T-helper 2 cell (primary cell): Measurements from ENCODE around the gene GFY.
"Not testable (repeated sequence)": the region's sequence is repeated elsewhere in the genome, so short reads cannot be mapped to it uniquely, and the experiment has no call there.

Experiments
- DNase-seq, 5 experiments: peaks; one replicate each; pipeline versions ENCODE4 v3.0.0 to v3.0.0-alpha.2; 2012 to 2022

Gene GFY

DNA sequence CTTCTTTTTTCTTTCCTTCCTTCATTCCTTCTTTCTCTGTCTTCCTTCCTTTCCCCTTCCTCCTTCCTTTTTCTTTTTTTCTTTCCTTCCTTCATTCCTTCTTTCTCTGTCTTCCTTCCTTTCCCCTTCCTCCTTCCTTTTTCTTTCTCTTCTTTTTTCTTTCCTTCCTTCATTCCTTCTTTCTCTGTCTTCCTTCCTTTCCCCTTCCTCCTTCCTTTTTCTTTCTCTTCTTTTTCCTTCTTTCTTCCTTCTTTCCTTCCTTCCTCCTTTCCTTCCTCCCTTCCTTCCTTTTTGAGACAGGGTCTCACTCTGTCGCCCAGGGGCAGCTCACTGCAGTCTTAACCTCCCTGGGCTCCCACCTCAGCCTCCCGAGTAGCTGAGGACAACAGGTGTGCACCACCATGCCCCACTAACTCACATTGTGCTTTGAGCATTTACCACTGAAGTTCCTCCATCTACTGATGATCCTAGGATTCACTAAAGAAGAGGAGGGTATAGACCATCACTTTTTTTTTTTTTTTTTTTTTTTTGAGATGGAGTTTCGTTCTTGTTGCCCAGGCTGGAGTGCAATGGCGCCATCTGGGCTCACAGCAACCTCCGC lies 19.0 kb downstream of the GFY start:
- not testable (repeated sequence) for DNase-seq

DNA sequence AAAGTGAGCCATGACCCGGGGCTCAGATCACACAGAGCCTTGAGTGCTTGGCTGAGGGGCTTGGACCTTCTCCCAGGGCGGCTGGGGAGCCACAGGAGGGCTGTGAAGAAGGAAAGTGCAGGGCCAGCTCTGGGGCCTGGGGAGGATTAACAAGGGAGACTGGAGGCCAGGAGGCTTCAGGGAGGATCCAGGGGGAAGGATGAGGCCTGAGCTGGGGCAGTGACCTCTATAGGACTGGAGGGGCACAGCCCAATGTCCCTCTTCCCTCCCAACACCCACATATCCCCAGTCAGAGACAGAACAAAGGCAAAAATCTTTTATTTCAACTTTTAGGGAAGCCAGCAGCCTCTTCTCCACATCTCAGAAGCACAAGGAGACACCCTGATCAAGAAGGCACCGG lies 20.8 kb downstream of the GFY start:
- DNase-seq, result no peak

DNA sequence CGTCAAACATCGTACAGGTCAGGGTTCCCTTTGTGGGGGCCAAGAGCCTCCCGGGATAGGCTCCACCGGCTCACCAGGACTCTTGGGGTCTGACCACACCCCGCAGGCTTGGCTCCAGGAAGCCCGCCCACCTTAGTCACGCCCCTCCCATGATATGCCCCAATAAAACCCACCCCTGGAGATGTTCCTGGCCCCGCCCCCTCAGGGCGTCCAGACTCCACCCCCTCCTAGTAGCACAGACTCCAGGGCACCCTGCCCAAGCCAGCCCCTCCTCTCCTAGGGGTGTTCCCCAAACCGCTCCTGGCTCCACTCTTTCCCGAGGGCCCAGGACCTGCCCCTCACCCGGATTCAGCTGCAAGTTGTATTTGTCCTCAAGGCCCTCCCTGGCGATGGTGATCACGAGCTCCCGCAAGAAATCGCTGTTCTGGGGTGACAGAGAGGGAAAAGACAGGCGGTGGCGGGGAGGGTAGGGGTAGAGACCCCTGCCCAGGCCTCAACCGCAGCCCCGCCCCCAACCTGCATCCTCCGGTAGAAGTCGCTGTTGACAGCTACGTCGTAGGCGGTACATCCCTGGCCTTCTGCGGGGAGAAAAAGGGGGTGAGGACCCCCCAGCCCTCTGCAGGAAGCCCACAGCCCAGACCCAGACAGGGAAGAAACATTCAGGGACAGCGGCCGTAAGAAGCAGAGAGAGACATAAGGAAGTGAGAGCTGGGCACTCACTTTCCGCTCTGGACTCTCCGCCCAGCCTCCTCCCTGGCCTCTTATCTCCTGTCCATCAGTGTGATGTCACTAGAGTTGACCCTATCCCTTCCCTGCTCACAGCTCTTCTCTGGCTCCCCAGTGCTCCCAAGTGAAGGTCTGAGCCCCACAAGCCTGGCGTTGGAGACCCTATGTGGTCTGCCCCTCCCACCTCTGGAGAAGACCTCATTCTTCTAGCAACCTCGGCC lies 22.6 kb downstream of the GFY start:
- peak in 1 of 5 experiments; percentile 26 for DNase-seq

DNA sequence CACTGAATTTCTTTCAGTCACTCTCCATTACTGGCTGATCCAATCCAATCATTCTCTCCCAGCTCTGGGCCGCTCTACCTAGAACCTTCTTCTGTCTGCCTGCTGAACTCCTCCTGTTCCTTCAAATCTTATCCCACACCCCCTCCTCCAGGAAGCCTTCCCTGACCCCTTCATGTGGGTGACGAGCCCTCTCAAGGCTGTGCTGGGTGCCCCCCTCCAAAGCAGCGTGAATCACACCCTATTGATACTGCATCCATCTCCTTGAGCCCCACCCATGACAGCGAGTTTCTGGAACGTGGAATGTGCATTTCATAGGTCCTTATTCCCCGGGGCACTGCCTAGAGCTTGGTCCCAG lies 23.2 kb downstream of the GFY start:
- no peak for DNase-seq

DNA sequence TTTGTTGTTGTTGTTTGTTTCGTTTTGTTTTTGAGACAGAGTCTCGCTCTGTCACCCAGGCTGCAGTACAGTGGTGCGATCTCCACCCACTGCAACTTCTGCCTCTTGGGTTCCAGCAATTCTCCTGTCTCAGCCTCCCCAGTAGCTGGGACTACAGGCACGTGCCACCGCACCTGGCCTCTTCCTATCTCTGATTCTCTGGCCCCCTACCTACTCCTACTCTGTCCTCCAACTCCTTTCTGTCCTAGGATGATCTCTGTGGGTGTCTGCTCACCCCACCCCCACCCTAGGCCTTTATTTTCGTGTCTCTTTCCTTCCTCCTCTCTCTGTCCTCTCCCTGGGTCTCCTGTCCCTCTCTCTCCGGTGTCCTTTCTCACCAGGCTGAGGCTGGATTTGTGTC lies 25.2 kb downstream of the GFY start:
- DNase-seq, result no peak

DNA sequence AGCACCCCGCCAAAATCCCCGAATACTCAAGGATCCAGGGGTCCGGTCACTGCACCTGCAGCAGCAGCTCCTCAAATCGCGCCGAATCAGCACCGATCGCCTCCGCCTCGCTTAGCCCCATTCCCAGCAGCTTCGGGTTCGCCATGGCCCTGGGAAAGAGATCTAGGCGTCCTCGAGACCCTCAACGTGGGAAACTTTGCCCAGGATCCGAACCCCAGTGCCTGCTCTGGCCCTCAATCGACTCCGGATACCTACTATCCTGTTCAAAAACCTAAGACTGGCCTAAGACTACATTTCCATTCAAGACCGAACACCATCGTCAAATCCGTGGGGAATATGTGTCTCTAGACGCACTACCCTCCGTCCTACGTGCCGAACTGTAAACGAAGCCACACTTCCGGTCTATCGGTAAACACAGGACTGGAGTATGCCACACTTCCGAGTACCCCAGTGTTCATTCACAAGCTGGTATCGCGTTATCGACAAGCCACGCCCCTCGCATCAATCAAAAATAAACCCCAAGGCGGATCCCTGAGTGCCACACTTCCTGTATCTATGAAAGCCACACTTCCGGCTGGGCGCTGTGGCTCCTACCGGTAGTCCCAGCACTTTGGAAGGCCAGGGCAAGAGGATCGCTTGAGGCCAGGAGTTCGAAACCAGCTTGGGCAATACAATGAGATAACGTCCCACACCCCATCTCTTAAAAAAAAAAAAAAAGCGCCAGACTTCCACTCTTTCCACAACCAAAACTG lies 26.4 kb downstream of the GFY start, which contains the start of gene PIH1D1:
Gene PIH1D1 (minus strand): TSS at position 385 of the 752 bp plus-strand sequence. CDS start 240 bp downstream, at position 145.
- peak; percentile 67 to 99 (median 90) for DNase-seq

DNA sequence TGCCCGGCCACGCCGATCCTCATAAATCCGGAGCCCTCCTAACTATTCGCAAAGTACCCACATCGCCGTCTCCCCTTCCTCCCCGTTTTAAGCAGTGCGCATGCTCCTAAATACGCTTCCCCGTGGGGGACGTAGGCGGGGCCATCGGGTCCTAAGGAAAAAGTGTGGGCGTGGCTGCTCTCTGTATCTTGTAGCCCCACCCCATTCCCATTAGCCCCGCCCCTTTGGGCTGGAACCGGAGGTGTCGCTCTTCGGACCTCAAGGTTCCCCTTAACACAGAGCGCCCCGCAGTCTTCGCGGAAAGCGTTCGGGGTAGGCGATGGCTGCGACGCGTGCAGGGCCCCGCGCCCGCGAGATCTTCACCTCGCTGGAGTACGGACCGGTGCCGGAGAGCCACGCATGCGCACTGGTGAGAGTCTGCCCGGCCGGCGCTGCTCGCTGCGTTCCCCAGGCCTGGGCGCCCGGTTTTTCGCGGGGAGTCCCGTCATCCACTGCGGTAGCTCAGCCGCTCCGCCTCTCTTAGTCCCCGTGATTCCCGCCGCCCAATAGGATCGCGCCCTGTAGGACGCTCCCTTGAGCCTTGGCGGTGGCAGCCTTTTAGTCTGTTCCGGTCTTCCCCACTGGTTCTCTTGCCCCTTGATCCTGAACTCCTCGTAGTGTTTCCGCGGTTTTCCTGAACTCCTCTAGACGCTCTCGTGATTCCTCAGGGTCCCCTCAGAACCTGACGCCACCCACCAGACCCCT lies 28.0 kb downstream of the GFY start, which contains the start of gene ALDH16A1:
Gene ALDH16A1 (plus strand): TSS at position 213 of the 744 bp plus-strand sequence. CDS start 107 bp downstream, at position 320.
- DNase-seq, result peak; percentile 95 to 99 (median 98)

DNA sequence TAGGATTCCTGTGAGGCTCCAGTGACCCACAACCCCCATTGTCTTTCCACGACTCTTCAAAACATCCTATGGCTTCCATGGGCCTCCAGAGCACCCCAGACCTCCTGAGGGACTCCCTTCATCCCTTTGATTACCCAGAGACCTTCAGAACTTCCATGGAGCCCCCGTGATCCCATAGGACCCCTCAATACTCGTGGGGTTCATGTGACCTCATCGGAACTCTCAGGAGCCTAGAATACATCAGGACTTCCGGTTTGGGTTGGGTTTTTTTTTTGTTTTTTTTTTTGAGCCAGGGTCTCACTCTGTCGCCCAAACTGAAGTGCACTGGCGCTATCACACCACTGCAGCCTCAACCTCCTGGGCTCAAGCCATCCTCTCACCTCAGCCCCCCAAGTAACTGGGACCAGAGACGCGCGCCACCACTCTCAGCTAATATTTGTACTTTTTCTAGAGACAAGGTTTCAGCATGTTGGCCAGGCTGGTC lies 28.6 kb downstream of the GFY start:
- no peak for DNase-seq

DNA sequence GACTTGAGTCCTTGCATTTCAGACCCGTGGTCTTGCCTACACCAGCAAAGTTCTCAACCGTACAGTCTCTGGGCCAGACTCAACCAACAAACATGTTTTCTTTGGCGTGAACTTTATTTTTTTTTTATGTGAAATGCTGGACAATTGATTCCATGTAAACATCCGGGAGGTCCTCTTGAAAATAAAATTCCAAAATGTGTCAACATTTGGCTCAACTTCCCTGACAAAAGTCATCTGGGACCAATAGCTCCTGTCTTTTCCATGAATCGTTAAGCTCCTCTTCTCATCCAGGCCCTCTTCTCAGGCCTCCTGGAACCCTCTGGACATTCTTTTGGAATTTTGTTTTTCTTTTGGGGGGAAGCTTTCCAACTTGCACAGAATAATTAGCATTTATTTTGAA lies 30.6 kb downstream of the GFY start:
- no peak for DNase-seq

DNA sequence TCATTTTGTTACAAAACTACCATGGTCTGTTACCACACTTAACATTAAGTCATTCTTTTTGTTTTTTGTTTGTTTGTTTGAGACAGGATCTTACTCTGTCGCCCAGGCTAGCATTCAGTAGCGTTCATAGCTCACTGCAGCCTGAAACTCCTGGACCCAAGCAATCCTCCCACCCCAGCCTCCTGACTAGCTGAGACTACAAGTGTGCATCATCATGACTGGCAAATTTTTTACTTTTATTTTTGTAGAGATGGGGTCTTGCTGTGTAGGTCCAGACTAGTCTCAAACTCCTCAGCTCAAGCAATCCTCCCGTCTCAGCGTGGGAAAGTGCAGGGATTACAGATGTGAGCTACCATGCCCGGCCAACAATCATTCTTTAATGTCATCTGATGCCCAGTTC lies 31.1 kb downstream of the GFY start:
- no peak for DNase-seq

DNA sequence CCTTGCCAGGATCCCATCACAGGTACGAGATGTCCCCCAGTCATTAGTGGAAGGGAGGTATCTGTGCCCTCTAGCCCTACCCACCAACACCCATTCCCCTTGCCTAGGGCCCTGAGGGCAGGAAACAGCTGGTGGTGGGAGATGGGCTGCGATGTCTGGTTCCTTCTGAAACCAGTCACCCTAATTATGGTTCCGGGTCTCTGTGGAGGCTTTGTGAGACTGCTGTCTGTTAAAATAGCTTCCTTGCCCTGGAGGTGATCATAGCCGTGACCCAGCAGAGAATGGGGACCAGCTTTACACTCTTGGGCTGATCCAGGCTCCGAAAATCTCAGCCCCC lies 33.3 kb downstream of the GFY start:
- DNase-seq, result no peak

DNA sequence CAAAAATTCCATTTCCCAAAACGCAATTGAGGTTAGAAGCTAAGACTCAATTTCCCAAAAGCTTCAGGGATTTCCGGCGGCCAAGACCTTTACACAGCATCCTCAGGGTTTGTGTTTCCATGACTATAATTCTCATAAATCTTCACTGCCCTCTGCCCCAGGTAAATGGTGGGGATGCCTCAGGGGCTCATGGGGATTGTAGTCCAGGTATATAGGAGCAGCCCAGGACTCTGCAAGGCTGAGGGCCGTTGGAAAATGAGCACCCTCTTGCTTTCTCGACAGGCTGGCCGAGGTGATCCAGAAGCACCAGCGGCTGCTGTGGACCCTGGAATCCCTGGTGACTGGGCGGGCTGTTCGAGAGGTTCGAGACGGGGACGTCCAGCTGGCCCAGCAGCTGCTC lies 34.2 kb downstream of the GFY start:
- DNase-seq, result no peak

DNA sequence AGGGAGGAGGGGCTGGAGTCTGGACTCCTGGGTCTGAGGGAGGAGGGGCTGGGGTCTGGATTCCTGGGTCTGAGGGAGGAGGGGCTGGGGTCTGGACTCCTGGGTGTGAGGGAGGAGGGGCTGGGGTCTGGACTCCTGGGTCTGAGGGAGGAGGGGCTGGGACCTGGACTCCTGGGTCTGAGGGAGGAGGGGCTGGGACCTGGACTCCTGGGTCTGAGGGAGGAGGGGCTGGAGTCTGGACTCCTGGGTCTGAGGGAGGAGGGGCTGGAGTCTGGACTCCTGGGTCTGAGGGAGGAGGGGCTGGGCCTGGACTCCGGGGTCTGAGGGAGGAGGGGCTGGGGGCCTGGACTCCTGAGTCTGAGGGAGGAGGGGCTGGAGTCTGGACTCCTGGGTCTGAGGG lies 35.9 kb downstream of the GFY start:
- not testable (repeated sequence) for DNase-seq

DNA sequence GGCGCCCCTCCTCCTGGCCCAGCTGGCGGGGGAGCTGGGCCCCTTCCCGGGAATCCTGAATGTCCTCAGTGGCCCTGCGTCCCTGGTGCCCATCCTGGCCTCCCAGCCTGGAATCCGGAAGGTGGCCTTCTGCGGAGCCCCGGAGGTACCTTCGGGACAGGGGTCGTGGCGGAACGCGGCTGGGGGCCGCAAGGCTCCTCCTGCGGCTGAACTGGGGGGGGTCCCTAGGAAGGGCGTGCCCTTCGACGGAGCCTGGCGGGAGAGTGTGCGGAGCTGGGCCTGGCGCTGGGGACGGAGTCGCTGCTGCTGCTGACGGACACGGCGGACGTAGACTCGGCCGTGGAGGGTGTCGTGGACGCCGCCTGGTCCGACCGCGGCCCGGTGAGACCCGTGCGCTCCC lies 36.5 kb downstream of the GFY start:
- no peak for DNase-seq

DNA sequence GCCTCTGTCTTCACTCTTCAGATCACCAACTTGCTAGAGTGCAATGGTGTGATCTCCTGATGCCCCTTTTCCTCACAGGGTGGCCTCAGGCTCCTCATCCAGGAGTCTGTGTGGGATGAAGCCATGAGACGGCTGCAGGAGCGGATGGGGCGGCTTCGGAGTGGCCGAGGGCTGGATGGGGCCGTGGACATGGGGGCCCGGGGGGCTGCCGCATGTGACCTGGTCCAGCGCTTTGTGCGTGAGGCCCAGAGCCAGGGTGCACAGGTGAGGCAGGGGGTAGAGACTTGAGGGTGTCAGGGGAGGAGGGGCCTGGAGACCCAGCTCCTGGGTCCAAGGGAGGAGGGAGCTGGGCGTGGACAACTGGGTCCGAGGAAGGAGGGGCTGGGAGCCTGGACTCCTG lies 37.3 kb downstream of the GFY start:
- no peak for DNase-seq

DNA sequence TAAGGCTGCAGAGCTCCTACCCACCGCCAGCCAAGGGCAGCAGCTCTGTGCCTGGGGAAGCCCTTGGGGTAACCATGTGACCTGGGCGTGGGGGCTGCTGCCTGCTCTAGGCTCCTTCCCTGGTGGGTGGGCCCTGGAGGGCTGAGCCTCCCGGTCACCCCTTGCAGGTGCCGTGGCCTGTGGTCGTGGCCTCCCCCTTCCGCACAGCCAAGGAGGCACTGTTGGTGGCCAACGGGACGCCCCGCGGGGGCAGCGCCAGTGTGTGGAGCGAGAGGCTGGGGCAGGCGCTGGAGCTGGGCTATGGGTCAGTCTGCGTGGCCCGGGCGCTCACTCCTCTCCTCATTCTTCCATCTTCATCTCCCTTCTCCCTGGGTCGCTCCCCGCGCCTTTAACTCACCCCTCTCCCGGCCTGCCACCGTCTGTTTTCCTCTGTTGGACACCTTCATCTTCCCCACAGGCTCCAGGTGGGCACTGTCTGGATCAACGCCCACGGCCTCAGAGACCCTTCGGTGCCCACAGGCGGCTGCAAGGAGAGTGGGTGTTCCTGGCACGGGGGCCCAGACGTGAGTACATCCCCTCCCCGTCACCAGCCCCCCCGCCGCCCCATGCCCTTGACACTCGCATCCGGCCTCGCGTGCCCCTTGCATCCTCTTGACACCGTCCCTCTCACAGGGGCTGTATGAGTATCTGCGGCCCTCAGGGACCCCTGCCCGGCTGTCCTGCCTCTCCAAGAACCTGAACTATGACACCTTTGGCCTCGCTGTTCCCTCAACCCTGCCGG lies 39.0 kb downstream of the GFY start:
- no peak for DNase-seq

DNA sequence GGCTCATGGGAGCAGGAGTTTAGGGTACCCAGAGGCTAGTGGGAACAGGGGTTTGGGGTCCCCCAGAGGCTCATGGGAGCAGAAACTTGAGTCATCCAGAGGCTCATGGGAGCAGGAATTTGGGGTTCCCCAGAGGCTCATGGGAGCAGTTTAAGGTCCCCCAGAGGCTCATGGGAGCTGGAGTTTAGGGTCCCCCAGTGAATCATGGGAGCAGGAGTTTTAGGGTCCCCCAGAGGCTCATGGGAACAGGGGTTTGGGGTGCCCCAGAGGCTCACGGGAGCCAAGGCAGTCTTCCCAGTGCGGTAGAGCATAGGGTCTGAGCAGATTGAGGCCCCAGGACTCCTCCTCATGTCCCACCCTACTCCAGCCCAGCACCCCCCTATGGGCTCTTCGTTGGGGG lies 40.2 kb downstream of the GFY start:
- no peak for DNase-seq

DNA sequence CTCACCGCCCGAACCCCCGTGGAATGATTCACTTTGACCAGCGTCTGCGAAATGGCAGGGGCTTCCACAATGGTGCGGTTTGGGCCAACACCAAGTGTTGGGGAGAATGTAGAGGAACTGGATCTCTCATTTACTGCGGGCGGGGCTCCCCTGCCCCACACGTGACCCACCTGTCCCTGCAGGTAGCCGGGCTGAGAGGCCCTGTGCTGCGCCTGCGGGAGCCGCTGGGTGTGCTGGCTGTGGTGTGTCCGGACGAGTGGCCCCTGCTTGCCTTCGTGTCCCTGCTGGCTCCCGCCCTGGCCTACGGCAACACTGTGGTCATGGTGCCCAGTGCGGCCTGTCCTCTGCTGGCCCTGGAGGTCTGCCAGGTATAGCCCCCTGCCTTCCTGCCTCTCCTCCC lies 43.0 kb downstream of the GFY start:
- no peak for DNase-seq

DNA sequence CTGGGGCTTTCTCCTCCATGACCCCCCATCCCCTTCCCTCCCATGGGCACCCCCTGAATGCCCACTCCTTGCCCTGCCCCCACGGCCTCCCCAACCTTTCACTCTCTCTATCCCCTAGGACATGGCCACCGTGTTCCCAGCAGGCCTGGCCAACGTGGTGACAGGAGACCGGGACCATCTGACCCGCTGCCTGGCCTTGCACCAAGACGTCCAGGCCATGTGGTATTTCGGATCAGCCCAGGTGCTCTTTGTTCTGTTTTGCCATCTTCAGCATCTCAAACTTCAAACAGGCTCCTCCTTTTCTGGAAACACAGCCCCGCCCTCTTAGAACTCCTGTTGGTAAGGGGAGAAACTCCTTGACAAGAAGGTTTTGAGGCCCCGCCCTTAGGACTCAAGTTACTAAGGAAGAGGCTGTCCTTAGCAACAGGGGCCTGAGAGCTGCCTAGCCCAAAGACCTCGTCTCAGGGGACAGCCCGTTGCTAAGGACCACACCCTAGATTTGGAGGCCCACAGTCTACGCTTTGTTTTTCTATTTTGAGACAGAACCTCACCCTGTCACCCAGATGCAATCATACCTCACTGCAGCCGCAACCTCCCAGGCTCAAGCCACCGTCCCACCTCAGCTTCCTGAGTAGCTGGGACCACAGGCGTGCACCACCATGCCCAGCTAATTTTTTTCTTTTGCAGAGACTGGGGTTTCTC lies 43.7 kb downstream of the GFY start:
- DNase-seq, result peak; percentile 55 to 99 (median 85)

DNA sequence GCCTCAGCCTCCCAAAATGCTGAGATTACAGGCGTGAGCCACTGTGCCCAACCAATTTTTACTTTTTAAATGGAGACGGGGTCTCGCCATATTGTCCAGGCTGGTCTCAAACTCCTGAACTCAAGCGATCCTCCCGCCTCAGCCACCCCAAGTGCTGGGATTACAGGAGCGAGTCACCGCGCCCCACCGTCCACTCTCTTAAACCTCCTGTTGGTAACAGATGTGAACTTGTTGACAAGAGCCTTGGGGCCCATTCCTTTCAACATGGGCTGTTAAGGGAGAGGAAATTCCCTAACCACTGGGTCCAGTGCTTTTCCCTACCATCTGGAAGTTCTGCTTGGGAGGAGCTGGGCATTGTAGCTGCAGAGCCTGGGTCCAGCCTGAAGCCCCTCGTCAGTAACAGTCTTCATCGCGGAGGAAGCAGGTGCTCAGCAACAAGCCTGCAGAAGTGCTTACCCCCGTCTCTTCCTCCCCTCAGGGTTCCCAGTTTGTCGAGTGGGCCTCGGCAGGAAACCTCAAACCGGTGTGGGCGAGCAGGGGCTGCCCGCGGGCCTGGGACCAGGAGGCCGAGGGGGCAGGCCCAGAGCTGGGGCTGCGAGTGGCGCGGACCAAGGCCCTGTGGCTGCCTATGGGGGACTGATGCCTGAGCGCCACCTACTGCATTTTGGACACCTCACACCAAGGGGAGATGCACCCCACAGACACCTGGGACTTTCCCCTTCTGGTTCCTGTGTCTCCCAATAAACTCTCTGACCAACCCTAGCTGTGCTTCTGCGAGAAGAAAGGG lies 44.8 kb downstream of the GFY start:
- DNase-seq, result peak; percentile 44 to 95 (median 67)
